ENCODE results near the gene SLC12A5. TPM values are rescaled to one million over a fixed set of nuclear protein-coding genes. Genes with fewer than 3 reads are reported as not detected.

The SLC12A5 gene
- total RNA-seq, 1 experiment from 2014 or later, result 8.7 TPM

GRCh38 chr20:46022411-46023147, 6.4 kb upstream of the SLC12A5 start:
- no peaks in the 10 kb centered on the region for H3K79me2 ChIP-seq (ENCODE audit: low read depth)
- ChIA-PET POLR2A (ENCODE audit: unreplicated experiment) (no interaction called here), CTCF (interaction anchor here (0.6 to 1.2 kb wide), 11 partner anchors 9 to 1471 kb away, joined by 3 to 12 read pairs (median 6); no protein-coding TSS in a partner anchor)
- no peak overlapping the region for H3K27ac ChIP-seq
- H3K9me2 ChIP-seq (ENCODE audit: insufficient read depth), result no peaks in the 10 kb centered on the region
- peak in 1 of 2 experiments; percentile 69 for DNase-seq
- intact Hi-C loops (cut with micrococcal nuclease; ENCODE audit: unreplicated experiment), result loop anchor here (1.0 to 5.0 kb wide), 5 partner anchors 65 to 416 kb away; partner anchors contain the start of genes ELMO2 and NCOA5
- no peaks in the 10 kb centered on the region for H3K36me3 ChIP-seq (ENCODE audit: low read depth)
- peak overlapping the region; percentile 86 for H2AFZ ChIP-seq
- no peaks in the 10 kb centered on the region; the same call in 1 of the 2 replicates for H3F3A ChIP-seq (ENCODE audit: insufficient read depth, low read depth)
- H3K4me1 ChIP-seq (replicated peaks; ENCODE audit: insufficient read depth), result no peaks in the 10 kb centered on the region
- no peaks in the 10 kb centered on the region for H3K9me3 ChIP-seq (ENCODE audit: insufficient read depth, low read depth)
- peaks cover 20% of the 10 kb centered on the region for H4K20me1 ChIP-seq (ENCODE audit: insufficient read depth)
- H3K27me3 ChIP-seq (ENCODE audit: insufficient read depth, low read depth), result no peaks in the 10 kb centered on the region
- H3K4me3 ChIP-seq, result peak overlapping the region; percentile 60
- TF ChIP-seq EZH2 (IDR thresholded peaks at IDR 0.05; ENCODE audit: low read depth) (no peak), CTCF (conservative IDR thresholded peaks at IDR 0.05) (peak; percentile 96)
- BruUV-seq (replicated peaks), result no TSS peak
- H3K4me2 ChIP-seq, result peak overlapping the region; percentile 80

GRCh38 chr20:46023148-46023484, 5.9 kb upstream of the SLC12A5 start:
- Histone ChIP-seq H3K27me3 (ENCODE audit: insufficient read depth, low read depth) (no peaks in the 10 kb centered on the region), H3K4me2 (peak overlapping the region; percentile 80; the same call in 1 of the 2 replicates), H3K36me3 (ENCODE audit: low read depth) (no peaks in the 10 kb centered on the region), H2AFZ (no peak overlapping the region), H3K9me2 (ENCODE audit: insufficient read depth) (no peaks in the 10 kb centered on the region), H4K20me1 (ENCODE audit: insufficient read depth) (peaks cover 24% of the 10 kb centered on the region), H3K27ac (no peak overlapping the region), H3F3A (ENCODE audit: insufficient read depth, low read depth) (no peaks in the 10 kb centered on the region; the same call in 1 of the 2 replicates), H3K4me3 (peak overlapping the region; percentile 60; the same call in 1 of the 2 replicates), H3K4me1 (replicated peaks; ENCODE audit: insufficient read depth) (no peaks in the 10 kb centered on the region), H3K79me2 (ENCODE audit: low read depth) (no peaks in the 10 kb centered on the region), H3K9me3 (ENCODE audit: insufficient read depth, low read depth) (no peaks in the 10 kb centered on the region)
- TF ChIP-seq CTCF (conservative IDR thresholded peaks at IDR 0.05) (no peak; the same call in 1 of the 2 replicates), EZH2 (IDR thresholded peaks at IDR 0.05; ENCODE audit: low read depth) (no peak)
- BruUV-seq (replicated peaks), result no TSS peak
- DNase-seq, result no peak
- ChIA-PET CTCF (interaction anchor here (0.6 to 1.2 kb wide), 9 partner anchors 8 to 1471 kb away, joined by 3 to 12 read pairs (median 7); no protein-coding TSS in a partner anchor), POLR2A (ENCODE audit: unreplicated experiment) (no interaction called here)
- intact Hi-C loops (cut with micrococcal nuclease; ENCODE audit: unreplicated experiment), result loop anchor here (1.0 to 5.0 kb wide), 3 partner anchors 64 to 415 kb away; partner anchors contain the start of gene NCOA5

GRCh38 chr20:46023999-46024398, 5.0 kb upstream of the SLC12A5 start:
- no peaks in the 10 kb centered on the region for H3K9me3 ChIP-seq (ENCODE audit: insufficient read depth, low read depth)
- H3F3A ChIP-seq (ENCODE audit: insufficient read depth, low read depth), result no peaks in the 10 kb centered on the region; the same call in 1 of the 2 replicates
- no peaks in the 10 kb centered on the region for H3K27me3 ChIP-seq (ENCODE audit: insufficient read depth, low read depth)
- H3K36me3 ChIP-seq (ENCODE audit: low read depth), result no peaks in the 10 kb centered on the region
- ChIA-PET CTCF (no interaction called here), POLR2A (ENCODE audit: unreplicated experiment) (no interaction called here)
- no peaks in the 10 kb centered on the region for H3K79me2 ChIP-seq (ENCODE audit: low read depth)
- no peak overlapping the region for H3K4me3 ChIP-seq
- no peaks in the 10 kb centered on the region for H3K4me1 ChIP-seq (replicated peaks; ENCODE audit: insufficient read depth)
- no peak overlapping the region for H2AFZ ChIP-seq
- no peak overlapping the region for H3K27ac ChIP-seq
- intact Hi-C loops (cut with micrococcal nuclease; ENCODE audit: unreplicated experiment), result loop anchor here (1.0 to 5.0 kb wide), 3 partner anchors 63 to 414 kb away; partner anchors contain the start of gene NCOA5
- no peak overlapping the region for H3K4me2 ChIP-seq
- DNase-seq, result no peak
- H3K9me2 ChIP-seq (ENCODE audit: insufficient read depth), result no peaks in the 10 kb centered on the region
- H4K20me1 ChIP-seq (ENCODE audit: insufficient read depth), result peaks cover 24% of the 10 kb centered on the region
- TF ChIP-seq EZH2 (IDR thresholded peaks at IDR 0.05; ENCODE audit: low read depth), result no peak
- no TSS peak for BruUV-seq (replicated peaks)
